ENCODE results near the gene SPACA9.

SPACA9 gene

DNA sequence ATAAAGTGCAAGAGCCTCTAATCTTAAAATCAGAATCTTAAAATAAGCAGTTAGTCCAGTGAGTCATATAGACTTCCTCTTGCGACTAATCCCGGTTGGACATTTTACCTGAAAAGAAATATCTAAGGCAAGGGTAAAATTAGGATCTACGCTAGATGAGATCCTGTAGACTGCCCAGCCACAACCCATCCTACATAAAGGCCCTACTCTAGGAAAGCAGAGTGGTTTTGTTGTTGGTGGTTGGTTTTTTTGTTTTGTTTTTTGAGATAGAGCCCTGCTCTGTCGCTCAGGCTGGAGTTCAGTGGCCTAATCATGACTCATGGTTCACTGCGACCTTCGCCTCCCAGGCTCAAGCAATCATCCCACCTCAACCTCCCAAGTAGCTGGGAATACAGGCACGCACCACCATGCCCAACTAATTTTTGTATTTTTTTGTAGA, 58.8 kb downstream of the SPACA9 start:
- no peak for DNase-seq (ENCODE audit: low read depth in 4 of 4, low spot score in 1 of 4)

- no peak for DNase-seq (ENCODE audit: low read depth in 4 of 4, low spot score in 1 of 4)
These were observed 60.5 kb downstream of the SPACA9 start for GRCh38 chr9:132939169-132939568.
